Retinal pigment epithelial cell (primary cell): ENCODE measurements around the gene PDE11A.

Source experiments
- DNase-seq: peaks from one replicate; pipeline ENCODE4 v3.0.0-alpha.2; 2010; ENCODE audit warnings: low read depth
- H3K4me3 ChIP-seq: 2 replicates; pipeline ENCODE4 v1.5.1; 2011; ENCODE audit warnings: mild to moderate bottlenecking, low read length, control low read depth, moderate library complexity
- CTCF ChIP-seq: conservative IDR thresholded peaks from 2 replicates; pipeline ENCODE4 v1.5.1; 2011; ENCODE audit warnings: low read depth, low read length, control low read depth, inconsistent platforms

Gene PDE11A

GRCh38 chr2:177574356-177574755 is 498.2 kb downstream of the PDE11A start:
- no peak for DNase-seq
- no peak overlapping the region for H3K4me3 ChIP-seq
- no peak for TF ChIP-seq CTCF
